Glomerular visceral epithelial cell (primary cell): ENCODE measurements around the gene TANGO2.

Experiments
- DNase-seq: peaks from one replicate; pipeline ENCODE4 v3.0.0-alpha.2; 2016; ENCODE audit errors: extremely low spot score

Gene TANGO2

DNA sequence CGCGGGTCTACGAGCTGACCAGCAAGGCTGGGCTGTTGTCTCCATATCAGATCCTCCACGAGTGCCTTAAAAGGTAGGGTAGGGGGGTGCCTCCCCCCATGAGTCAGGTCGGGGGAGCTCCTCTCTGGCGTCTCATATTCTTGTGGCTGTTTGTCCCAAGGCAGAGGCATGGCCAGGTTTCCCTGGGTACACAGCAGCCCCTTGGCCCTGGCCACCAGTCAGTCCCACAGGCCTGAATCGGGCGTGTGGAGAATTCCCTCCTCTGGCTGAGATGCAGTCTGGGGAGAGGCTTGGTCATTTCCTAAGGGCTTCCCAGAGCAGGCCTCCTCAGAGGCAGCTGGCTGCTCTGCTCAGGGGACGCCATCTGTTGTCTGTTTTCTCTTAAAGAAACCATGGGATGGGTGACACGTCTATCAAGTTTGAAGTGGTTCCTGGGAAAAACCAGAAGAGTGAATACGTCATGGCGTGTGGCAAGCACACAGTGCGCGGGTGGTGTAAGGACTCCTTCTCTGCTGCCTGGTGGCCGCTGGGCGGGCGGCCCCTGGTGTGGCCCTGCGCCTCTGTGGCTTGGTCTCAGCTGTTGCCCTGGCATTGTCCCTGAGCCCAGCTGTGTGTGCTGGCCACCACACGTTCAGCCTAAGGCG, 85.4 kb downstream of the TANGO2 start:
- DNase-seq, result no peak

DNA sequence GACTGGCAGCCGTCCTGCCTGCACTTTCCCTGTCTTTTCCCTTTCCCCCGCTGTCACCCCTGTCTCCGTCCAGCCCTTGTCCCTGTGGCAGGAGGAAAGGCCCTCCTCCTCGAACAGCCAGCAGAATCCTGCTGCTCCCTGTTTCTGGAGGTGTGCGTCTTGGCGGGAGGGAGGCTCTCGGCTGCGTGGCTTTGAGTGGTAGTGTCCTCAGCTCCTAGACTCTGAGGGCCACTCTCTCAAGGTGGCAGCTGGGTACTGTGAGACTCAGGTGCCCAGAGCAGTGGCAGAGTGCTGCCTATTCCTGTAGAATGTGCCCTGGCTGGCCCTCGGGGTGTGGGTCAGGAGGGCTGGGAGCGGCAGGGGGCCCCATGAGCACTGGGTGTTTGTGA, 85.9 kb downstream of the TANGO2 start:
- DNase-seq, result no peak

DNA sequence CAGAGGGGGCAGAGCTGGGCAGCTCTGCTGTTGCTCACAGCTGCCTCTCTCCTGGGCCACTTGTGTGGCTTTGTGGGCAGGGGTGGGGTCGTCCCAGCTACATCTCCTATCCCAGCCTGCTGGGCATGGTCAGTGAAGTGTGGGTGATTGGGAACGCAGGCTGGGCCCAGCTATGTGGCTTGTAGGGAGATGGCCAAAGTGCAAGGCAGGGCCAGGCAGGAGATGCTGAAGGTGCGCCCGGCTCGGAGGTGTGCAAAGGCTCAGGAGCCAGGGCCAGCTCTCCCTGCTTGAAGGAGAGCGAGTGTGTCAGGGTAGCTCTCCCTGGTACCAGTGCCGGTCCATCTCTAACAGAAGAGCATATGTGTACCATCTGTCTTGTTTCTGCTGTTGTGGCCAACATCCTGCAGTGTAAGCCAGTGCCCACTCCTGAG, 86.6 kb downstream of the TANGO2 start:
- DNase-seq, result no peak

DNA sequence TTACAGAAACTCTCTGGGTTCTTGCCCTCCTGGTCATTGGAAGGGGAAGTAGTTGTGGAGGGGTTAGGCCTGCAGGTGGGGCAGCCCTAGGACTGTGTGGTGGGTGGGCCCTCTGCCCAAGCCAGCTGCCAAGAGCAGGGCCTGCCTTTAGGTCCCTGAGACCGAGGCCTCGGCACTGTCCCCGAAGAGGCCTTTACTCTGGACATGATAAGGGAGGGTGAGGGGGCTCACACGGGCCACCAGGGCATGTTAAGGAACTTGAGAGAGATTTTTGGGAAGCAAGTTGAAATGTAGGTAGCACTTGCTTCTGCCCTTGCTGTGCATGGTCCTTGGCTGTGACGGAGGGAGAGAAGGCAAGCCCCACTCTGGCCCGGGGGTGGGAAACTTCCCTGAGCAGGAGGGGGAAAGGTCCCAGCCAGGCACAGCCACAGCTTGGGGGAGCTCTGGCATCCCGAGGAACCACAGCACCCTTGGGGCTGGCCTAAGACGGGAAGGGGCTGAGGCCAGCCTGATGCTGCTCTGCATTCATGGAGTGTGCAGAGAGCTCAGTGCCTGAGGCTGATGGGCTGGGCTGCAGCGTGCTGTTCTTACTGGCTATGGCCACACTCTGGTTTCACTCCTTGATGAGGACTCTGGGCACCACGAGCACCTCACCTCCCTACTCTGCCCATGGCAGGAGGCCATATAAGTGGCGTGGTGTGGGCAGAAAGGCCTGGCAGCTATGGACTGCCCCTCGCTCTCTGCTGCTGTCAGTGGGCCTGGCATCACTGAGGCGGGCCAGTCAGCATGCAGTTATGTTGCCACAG, 87.2 kb downstream of the TANGO2 start:
- DNase-seq, result no peak

DNA sequence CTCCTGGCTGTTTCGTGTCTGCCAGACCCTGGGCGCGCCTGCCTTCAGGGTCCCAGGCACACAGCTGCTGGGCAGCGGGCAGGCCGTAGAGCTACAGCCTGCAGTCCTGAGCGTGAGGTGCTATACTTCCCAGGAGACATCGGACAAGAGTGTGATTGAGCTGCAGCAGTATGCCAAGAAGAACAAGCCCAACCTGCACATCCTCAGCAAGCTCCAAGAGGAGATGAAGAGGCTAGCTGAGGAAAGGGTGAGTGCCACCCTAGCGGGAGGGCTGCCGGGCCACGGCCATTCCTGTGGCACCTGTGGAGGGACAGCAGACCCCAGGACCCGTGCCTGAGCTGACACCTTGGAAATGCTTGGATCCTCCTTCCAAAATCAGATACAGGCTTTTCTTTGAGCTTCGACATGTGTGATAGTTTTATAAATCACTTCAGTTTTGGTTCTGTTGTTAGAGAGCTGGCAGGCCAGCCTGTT, 87.9 kb downstream of the TANGO2 start:
- DNase-seq, result no peak

DNA sequence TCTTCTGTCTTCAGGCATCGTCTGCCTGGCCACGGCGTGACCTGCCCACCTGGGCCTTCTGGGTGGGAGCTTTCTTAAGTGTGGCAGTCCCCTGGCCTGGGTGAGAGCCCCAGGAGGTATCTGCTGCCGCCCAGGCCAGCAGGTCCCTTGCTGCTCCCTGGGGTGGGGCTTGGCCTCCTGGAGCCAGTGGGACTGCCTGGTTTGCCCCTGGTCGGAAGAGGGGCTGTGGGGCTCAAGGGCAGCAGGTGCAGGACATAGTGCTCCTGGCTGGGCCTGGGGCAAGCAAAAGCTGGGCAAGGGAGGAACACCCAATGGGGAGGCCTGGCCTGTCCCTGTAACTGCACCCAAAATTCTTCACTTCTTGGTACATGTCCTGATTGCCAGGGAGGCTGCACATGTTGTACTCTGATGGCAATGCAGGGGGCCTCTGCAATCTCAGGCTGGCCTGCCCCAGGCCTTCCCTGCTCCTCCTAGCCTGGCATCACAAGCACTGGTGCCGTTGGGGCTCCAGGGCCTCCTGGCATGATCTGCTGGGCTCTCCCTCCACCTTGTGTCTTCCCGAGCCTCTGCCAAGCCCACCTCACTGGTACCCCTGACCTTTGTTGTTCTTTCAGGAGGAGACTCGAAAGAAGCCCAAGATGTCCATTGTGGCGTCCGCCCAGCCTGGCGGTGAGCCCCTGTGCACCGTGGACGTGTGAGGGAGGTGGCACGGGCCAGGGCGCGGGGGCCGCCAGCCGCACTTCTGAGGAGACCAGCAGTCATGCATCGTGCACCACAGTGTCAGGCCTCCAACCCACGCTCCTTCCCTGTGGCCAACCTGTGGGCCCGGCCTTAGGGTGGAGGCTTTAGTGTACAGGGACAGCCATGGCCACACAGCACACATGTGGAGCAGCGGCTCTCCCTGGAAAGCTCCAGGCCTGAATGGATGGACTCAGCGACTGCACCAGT, 88.8 kb downstream of the TANGO2 start:
- no peak for DNase-seq

DNA sequence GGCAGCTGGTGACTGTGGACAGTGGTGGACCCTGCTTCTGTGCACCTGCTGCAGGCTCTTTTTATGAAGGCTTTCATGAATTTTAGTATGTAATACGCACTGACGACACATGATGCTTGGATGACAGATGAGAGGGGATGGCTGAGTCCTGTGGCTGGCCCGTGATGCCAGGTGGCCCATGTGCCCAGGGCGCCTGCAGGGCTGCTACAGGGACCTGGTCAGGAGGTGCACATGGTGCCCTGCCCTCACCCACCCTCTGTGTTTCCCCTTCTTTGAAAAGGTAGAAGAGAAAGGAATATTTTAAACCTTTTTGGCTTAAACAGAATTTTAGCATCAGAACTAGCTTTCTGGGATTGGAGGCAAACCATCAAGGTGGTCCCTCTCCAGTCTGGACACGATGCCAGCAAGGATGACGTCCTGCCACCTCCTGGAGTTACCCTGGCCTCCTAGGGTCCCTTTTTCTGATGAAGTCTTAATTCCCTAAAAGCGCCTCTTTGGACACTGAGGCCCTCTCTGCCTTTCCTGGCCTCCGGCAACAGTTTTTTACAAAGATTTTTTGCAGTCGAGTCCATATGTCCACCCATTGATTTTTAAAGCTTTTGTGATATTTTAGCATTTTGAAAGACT, 89.6 kb downstream of the TANGO2 start:
- DNase-seq, result no peak

DNA sequence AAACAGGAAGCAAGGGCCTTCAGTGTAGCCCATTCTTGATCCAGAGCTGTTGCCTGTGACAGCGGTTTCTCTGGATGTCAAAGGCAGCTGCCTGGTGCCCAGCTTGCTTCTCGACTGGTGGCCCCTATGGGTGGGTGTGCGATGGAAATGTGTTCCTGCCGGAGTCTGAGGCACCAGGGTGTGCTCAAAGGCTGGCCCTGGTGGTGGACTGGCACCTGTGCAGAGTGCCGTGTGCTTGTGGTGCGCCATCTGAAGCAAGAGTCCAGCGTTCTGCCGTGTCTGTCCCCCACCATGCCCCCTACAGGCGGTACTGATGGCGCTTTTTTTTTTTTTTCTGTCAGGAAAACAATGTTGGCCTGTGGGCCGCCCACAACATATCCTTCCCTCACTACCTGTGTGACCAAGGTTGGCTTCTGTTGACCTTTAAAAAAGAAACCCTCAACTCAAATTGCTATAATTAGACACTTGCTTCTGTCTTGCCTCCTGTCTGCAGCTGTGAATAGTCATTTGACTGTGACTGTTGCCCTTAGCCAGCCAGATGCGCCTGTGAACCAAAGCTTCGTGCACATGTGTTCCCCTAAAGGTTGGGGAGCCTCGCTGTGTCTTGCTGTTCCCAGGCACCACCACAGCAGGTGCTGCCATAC, 90.3 kb downstream of the TANGO2 start:
- peak; percentile 40 for DNase-seq

DNA sequence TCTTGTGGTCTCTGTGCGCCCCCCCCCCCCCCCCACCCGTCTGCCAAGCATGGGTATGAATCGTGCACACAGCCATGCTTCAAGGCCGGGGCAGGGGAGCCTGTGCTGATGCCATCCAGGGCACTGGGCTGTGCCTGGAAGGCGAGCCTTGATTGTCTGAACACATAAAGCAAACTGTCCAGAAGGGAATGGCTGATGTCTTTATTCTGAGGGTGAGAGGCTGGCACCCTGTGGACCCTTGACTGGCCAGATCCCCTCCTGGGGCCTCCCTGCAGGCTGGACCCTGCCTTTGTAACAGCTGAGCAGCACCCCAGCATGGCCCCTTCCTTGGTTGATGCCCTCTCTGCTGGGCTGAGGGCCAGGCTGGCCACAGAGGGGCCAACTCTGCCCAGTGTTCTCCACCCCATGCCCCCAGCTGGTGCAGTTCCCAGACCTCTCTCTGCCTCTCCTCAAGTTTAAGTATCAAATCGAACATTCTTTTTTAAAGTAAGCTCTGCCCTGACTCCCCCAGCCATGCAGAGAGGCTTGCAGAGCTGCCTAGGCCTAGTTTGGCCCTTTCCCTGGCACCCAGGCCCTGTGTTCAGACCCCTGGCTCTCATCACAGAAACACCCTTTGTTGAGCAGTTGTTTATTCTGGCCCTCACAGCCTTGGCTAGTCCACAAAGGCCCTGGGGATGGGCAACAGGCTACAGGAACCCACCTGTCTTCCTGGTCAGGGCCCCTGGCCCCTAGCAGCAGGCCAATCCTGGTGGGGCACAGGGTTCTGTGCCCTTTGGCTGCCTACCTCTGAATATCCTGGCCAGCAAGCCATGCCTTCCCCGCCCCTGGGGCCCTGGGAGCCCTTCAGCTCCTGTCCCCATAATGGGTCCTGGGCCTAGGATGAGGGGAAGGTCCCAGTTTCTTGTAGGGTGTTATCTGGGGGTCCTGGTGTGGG, 91.0 kb downstream of the TANGO2 start:
- DNase-seq, result no peak

DNA sequence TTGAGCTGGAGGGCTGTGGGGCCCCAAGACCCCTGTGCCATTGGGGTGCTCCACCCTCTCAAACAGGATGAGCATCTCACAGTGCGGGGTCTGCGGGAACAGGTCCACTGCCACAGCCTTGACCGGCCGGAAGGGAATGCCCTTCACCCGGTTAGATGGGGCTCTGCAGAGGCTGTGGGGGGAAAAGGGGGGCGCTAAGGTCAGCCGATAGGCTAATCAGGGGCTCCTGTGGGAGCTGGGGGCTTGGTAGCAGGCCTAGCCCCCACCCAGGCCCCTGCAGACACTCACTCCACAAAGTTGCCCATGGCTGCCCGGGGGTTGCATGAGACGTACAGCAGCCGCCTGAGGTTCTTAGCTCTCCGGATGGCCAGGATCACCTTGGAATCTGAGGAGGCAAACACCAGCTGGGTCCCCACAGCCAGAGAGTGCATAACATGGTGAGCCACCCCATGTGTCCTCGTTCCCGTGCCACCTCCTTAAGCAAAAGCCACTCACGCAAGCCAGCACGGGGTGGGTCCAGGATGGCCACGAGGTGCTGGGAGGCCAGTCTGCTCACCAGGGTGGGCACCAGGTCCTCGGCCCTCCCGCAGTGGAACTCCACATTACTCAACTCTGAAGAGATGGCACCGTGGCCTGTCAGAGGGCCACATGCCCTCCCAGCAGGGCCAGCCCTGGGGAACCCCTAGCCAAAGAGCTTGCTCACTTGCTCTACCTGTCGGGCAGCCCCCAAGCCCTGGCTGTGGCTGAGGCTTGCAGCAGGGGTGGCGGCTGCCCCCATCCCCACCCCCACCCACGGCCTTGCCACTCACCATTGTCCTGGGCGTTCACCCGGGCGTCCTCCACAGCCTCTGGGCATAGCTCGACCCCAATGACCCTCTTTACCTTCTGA, 92.0 kb downstream of the TANGO2 start:
- DNase-seq, result no peak

DNA sequence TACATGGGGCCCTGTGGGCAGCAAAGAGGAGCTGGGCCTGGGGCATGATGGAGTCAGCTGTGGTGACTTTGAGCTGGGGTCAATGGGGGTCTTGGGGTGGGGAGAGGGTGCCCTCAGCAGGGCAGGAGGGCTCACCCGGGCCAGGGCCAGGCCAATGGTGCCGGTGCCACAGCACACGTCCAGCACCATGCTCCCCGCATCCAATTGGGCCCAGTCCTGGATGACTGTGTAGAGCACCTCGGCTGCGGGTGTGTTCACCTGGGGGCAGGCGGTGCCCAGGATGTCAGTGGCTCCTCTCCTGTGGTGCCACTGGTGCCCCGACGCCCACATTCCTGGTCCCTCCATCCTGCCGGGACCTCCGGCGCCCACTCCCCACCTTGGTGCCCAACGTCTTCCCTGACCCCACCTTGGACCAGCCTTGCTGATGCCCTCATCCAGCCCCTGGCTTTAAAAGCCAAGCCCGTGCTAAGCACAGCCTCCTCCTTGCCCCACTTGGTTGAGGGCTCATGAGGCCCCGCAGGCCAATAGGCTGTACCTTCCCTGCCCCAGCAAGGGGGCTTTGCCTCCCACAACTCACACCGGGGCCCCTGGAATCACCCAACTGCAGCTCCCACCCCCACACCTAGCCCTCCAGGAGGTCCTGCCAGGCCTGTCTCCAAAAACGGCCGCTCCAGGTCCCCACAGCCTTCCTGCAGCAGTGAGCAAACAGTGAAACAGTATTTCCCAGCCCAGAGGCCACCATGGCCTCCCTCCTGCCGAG, 92.8 kb downstream of the TANGO2 start:
- DNase-seq, result no peak

DNA sequence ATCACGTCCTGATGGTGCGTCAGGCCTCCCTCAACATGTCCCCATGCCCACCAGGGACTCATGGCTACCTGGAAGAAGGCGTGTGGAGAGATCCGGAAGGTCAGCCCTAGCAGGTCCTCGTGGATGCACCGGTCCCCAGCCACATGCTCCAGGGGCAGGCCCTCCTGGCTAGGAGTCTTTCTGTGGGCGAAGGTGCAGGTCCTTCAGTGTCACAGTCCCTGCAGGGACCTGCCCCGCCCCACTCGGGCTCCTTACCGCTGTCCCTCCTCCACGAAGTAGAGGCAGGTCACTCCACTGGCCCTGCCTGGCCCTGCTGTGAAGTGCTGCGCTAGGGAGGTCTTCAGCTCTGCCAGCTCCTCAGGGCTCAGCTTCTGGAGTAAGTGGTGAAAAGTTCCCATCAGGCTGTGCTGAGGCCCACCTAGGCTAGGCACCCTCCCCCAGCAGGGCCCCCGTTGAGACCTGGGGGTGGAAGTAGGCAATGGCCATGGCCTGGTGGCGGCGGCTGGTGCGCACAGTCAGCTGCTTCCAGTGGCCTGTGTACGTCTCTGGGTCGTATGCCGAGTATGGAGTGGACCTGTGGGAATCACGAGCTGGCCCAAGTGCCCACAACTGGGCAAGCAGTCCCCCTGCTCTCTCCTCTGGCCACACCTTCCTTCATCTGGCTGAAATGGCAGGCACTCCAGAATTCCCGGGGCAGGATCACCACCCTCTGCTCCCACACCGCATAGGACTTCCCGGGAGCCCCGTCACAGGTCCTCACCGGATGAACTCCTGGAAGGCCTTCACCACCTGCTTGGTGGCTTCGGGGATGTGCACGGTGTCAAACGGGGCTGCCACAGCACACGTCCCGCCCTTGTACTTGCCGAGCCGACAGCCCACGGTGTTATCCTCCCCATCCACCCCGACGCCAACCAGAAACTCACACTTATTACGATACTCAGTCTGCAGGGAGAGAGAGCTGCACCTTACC, 93.9 kb downstream of the TANGO2 start:
- DNase-seq, result no peak

DNA sequence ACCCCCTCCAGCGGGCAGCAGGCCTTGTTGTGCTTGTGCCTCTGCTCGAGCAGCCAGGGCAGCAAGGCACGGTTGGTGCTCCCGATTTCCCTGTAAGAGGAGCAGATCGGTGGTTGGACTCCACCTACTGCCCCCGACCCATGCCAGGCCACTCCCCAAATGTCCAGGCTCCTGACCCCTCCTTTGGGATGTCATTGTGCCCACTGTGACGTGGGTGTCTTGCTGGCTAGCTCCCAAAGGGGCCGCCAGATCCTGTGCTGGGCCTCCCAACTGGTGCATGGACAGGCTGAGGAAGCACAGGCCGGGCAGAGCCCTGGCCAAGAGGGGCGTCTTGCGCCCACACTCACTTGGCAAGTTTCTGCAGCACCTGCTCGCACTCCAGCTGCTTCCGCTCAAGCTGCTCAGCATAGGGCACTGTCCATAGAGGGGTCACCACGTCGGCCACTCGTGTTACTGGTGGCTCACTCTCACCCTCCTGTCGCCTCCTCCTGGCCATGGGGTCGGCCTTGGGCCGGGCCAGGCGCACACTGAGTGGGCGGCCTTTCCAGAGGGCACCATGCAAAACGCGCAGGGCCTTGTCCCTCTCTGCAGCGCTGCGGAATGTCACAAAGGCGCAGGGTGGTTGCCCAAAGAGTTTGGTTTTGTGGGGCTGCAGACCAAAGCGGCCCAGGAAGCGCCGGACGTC, 94.9 kb downstream of the TANGO2 start, which contains the start of gene RANBP1:
TSS of gene RANBP1 (plus strand) at position 414 of the 685 bp plus-strand sequence. CDS start at position 495, 81 bp downstream.
- DNase-seq, result no peak

DNA sequence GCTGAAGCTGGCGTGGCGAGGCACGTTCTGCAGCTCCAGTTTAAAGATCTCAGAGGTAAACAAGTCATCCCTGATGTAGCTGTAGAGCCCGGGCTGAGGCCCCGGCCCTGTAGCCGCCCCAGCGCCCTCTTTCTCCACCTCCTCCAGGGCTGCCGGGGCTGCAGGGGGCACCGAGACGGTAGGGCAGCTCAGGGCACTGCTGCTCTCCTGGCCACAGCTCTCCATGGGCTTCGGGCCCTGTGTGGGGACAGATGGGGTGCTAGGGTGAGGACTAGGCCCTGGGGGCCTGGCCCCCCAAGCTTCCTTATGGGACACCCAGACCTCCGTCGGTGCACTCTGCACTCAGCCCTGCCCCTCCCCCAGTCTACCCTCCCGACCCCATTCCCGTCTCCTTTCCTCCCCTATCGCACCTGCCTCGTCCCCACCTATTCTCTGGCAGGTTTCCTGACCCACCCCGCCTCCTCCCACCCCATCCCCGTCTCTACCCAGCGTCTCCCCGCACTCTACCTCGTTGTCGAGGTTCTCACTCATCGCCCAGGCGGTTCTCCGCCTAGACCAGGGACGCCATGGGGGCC, 95.6 kb downstream of the TANGO2 start:
- no peak for DNase-seq
